Heart left ventricle (tissue), 16 donors: ENCODE measurements around the gene PPP2R5B. TPM values are rescaled to one million over a fixed set of nuclear protein-coding genes. Genes with fewer than 3 reads are reported as not detected.

Experiments used
- ATAC-seq, 4 donors: fragments of 200-7000 bp; cut with Tn5 transposase; one replicate each; pipeline ENCODE4 v1.9.1; 2020 to 2022; ENCODE audit warnings: moderate library complexity in 4 of 4, mild to moderate bottlenecking in 3 of 4, moderate number of reproducible peaks in 1 of 4
- DNase-seq, 5 donors: peaks; one replicate each; pipeline ENCODE4 v3.0.0-alpha.2; 2020
- H3K27ac ChIP-seq, 12 donors: fragments of 200-600 bp; sonication (generic) in 4 of 12; one replicate each; pipeline versions ENCODE4 v1.5.0 to v1.8.0; 2016 to 2022; ENCODE audit warnings: mild to moderate bottlenecking in 2 of 12
- H3K27me3 ChIP-seq, 9 donors: fragments of 200-600 bp; sonication (generic) in 2 of 9; one replicate each; pipeline versions ENCODE4 v1.5.1 to v1.8.0; 2016 to 2022; ENCODE audit warnings: mild to moderate bottlenecking in 3 of 9
- H3K36me3 ChIP-seq, 9 donors: fragments of 200-600 bp; sonication (generic) in 2 of 9; one replicate each; pipeline versions ENCODE4 v1.5.0 to v1.8.0; 2018 to 2022; ENCODE audit warnings: mild to moderate bottlenecking in 2 of 9
- H3K4me1 ChIP-seq, 12 donors: fragments of 200-600 bp; sonication (generic) in 4 of 12; one replicate each; pipeline versions ENCODE4 v1.5.0 to v1.8.0; 2016 to 2022; ENCODE audit warnings: mild to moderate bottlenecking in 3 of 12
- H3K4me3 ChIP-seq, 12 donors: fragments of 200-600 bp; sonication (generic) in 4 of 12; one replicate each; pipeline versions ENCODE4 v1.5.0 to v1.8.0; 2017 to 2022; ENCODE audit warnings: mild to moderate bottlenecking in 9 of 12, moderate library complexity in 4 of 12
- H3K9me3 ChIP-seq, 12 donors: fragments of 200-600 bp; sonication (generic) in 4 of 12; one replicate each; pipeline versions ENCODE4 v1.5.0 to v1.8.0; 2016 to 2022; ENCODE audit warnings: mild to moderate bottlenecking in 1 of 12
- POLR2A ChIP-seq, 2 donors: fragments of 450-650 bp; IDR thresholded peaks; one replicate each; pipeline ENCODE4 v1.6.1; 2017; ENCODE audit warnings: antibody characterized with exemption in 2 of 2, mild to moderate bottlenecking in 2 of 2, moderate library complexity in 2 of 2
- WGBS, 4 donors: extraction: QIAGEN DNeasy Blood & Tissue Kit in 2 of 4; methylation state at CpG; one replicate each; pipeline versions ENCODE4 v1.1.5 to v1.1.7; 2013 to 2018; 5-methylcytosine and 5-hydroxymethylcytosine counted together
- intact Hi-C, 10 donors: fragments of 100-400 bp; cut with DNase I; formaldehyde crosslinking; loops; one replicate each; pipeline versions ENCODE4 v1.11.1 to v1.14.2; 2022
- polyA plus RNA-seq, 2 donors: library from polyadenylated mRNA; stranded (reverse); fragments of 200-250 nt; gene quantifications; one replicate each; pipeline ENCODE4 v1.2.3, GENCODE V29; 2013
- total RNA-seq, 9 donors: library from RNA; depleted of rRNA in 2 of 9; stranded (reverse); fragments of >200 nt in 2 of 9; fragmentation: NEBNext Ultra II Directional in 3 of 9; extraction: Animal tissue kit (Norgen Biotek cat#: 25700) in 3 of 9; gene quantifications; one replicate each; pipeline versions ENCODE4 v1.1.0 to v1.2.4, GENCODE V29; 2016 to 2023
- TF ChIP-seq, protein P1 (sequence below), 12 donors: fragments of 200-600 bp; sonication (generic) in 4 of 12; IDR thresholded peaks; one replicate each; pipeline versions ENCODE4 v1.5.0 to v1.8.0; 2018 to 2022; ENCODE audit warnings: antibody characterized with exemption in 12 of 12, mild to moderate bottlenecking in 5 of 12
- donor health status: ischemic (EF 13 %, LVEDD 7.1; RV severe dilation, severe dysfunction).
- donor health status: healthy with polysubstance abuse.
- donor health status: DM: no; HTN: yes; CAD: no.
- donor health status: DM: no; HTN: no; CAD: no.
- donor health status: ischemic (EF 25% LVEDD 6.9; RV normal size, moderate dysfunction).
- donor health status: ischemic (EF 25% LVEDD 5.7; RV mildly dilated, moderate dysfunction).
- donor health status: healthy.
- donor health status: DM: yes; HTN: yes; CAD: no.
- donor health status: ischemic (EF 35%, LVEDD 5.7; RV mildly dilated, moderate dysfunction).
- donor health status: nonischemic (EF 11% LVEDD 7.7; RV severe dilation, severe dysfunction).
- donor health status: DM: yes; HTN: yes; CAD: no.
- donor health status: PGD.
- donor health status: ischemic (EF 29% LVEDD 5.4; RV normal size, mild dysfunction).
- donor health status: nonischemic (EF 23%, LVEDD 6.1; RV moderate dilation, normal function).

PPP2R5B gene
- total and polyA plus RNA-seq, 11 donors, result 17.5 to 34.3 (median 22.6) TPM

DNA sequence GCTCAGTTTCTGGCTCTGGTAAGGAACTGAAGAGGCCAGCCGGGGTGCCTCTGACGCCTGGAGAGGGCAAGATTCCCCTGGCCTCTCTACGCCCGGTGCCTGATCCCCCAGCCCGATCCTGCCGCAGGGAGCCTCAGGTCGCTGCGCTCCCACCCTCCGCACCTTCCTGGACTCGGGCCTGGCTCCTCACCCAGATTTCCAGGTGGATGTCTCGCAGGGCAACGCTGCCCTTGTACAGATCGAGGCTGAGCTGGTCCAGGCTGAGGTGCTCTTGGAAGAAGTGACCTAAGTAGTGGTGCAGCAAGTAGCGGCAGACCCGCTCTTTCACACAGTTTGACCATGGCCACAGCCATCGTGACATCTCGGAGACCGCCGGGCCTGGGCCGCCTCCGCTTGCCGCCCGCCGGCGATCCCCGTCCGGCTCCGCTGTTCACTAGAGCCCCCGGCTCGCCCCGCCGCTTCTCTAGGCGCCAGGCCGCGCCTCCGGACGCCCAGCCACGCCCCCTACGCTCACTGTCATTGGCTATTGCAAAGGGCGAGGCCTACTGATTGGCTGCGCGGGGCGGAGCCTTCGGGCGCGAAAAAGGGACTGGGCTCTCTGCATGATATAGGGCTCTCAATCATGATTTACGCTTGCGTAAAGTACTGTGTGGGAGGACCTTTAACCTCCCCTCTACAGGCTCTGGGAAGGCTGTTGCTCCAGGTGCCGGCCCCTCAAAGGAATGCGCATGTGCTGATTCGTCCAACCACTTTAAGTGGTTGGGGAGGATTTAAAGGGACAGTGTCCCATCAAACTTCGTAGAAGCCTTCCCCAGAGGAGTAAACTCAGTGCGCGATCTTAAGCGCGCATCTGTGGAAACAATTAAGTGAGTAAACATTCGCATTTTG lies 7.5 kb upstream of the PPP2R5B start, which contains the start of gene ATG2A:
Gene ATG2A, minus strand, starts transcription at position 435 of the 888 bp plus-strand sequence. Its CDS starts 74 bp downstream, at position 361.
- TF ChIP-seq POLR2A (IDR thresholded peaks at IDR 0.05), result peak; percentile 79 to 96
- TF ChIP-seq, protein P1, sequence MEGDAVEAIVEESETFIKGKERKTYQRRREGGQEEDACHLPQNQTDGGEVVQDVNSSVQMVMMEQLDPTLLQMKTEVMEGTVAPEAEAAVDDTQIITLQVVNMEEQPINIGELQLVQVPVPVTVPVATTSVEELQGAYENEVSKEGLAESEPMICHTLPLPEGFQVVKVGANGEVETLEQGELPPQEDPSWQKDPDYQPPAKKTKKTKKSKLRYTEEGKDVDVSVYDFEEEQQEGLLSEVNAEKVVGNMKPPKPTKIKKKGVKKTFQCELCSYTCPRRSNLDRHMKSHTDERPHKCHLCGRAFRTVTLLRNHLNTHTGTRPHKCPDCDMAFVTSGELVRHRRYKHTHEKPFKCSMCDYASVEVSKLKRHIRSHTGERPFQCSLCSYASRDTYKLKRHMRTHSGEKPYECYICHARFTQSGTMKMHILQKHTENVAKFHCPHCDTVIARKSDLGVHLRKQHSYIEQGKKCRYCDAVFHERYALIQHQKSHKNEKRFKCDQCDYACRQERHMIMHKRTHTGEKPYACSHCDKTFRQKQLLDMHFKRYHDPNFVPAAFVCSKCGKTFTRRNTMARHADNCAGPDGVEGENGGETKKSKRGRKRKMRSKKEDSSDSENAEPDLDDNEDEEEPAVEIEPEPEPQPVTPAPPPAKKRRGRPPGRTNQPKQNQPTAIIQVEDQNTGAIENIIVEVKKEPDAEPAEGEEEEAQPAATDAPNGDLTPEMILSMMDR (IDR thresholded peaks at IDR 0.05), result no peak
- Histone ChIP-seq H3K4me3 (peak within 1 kb of the TSS; percentile 67 to 100 (median 97)), H3K27ac (peak within 1 kb of the TSS in 11 of 12 donors; percentile 78 to 95 (median 85)), H3K27me3 (no peaks in the 10 kb centered on the region), H3K9me3 (no peaks in the 10 kb centered on the region), H3K36me3 (peaks cover 0 to 25% (median 23%) of the 10 kb centered on the region in 9 donors), H3K4me1 (peaks cover 0 to 42% (median 26%) of the 10 kb centered on the region in 12 donors)
- DNase-seq, result peak; percentile 99 to 100 (median 99)
- intact Hi-C loops, result loop anchor here in 7 of 10 donors (1.0 to 10.0 kb wide), 5 partner anchors 80 to 188 kb away; partner anchors contain the start of genes SNX15 (in 4 of the 7), ARL2 (in 2 of the 7) and BATF2 (in 1 of the 7)
- WGBS, 4 donors, result 0% methylated on average over 36 to 57 of the region's 57 CpGs
- peak; percentile 98 to 99 (median 98) for ATAC-seq

DNA sequence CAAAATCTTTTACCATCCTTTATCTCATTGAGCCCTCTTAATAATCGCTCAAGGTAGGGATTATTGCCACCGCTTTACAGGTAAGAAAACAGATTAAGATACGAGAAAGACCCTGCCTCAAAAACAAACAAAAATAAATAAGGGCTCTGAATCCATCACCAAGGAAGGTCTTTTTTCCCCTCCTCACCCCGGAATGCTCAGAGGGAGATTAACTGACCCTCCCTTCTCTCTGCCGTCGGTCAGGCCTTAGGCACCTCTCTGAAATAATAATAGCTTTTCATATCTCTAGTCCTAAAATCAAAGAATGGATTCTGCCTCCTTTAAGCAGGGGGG lies 6.9 kb upstream of the PPP2R5B start:
- peak overlapping the region; percentile 34 to 100 (median 90) for H3K4me3 ChIP-seq
- H3K9me3 ChIP-seq, result no peaks in the 10 kb centered on the region
- H3K36me3 ChIP-seq, result peaks cover 0 to 19% (median 17%) of the 10 kb centered on the region in 9 donors
- H3K27ac ChIP-seq, result peak overlapping the region in 11 of 12 donors; percentile 75 to 90 (median 85)
- 1 to 7% (median 2%) methylated on average over 6 of the region's 6 CpGs for WGBS, 4 donors
- TF ChIP-seq, protein P1 (IDR thresholded peaks at IDR 0.05), result no peak
- no peak for TF ChIP-seq POLR2A (IDR thresholded peaks at IDR 0.05)
- peaks cover 0 to 42% (median 26%) of the 10 kb centered on the region in 12 donors for H3K4me1 ChIP-seq
- intact Hi-C loops, result loop anchor here in 7 of 10 donors (1.0 to 10.0 kb wide), 5 partner anchors 80 to 187 kb away; partner anchors contain the start of genes SNX15 (in 4 of the 7), ARL2 (in 2 of the 7) and BATF2 (in 1 of the 7)
- ATAC-seq (no peak), DNase-seq (no peak)
- no peaks in the 10 kb centered on the region for H3K27me3 ChIP-seq

DNA sequence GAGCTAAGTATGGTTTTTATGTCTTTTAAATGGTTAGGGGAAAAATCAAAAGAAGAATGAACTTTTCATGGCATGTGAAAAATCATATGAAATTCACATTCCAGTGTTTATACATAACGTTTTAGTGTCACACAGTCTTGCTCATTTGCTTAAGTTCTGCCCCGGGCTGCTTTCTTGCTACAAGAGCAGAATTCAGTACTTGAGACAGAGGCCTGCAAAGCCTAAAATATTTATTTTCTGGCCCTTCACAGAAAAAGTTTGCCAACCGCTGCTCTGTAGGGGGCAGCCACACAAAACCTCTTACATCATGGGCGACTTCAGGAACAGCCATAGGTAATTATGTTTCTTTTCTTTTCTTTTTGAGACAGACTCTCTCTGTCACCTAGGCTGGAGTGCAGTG lies 6.5 kb upstream of the PPP2R5B start:
- Histone ChIP-seq H3K9me3 (no peaks in the 10 kb centered on the region), H3K36me3 (peaks cover 0 to 15% (median 13%) of the 10 kb centered on the region in 9 donors), H3K4me1 (peaks cover 0 to 43% (median 26%) of the 10 kb centered on the region in 12 donors), H3K27me3 (no peaks in the 10 kb centered on the region), H3K27ac (peak overlapping the region in 11 of 12 donors; percentile 75 to 90 (median 85)), H3K4me3 (peak overlapping the region; percentile 34 to 100 (median 90))
- no peak for ATAC-seq
- TF ChIP-seq, protein P1 (IDR thresholded peaks at IDR 0.05), result peak in 5 of 12 donors; percentile 20 to 34 (median 22)
- no peak for TF ChIP-seq POLR2A (IDR thresholded peaks at IDR 0.05)
- 17 to 26% (median 22%) methylated on average over 4 of the region's 4 CpGs for WGBS, 4 donors
- no peak for DNase-seq
- intact Hi-C loops, result loop anchor here in 6 of 10 donors (5.0 to 10.0 kb wide), 4 partner anchors 79 to 187 kb away; partner anchors contain the start of genes SNX15 (in 3 of the 6), ARL2 (in 2 of the 6) and BATF2 (in 1 of the 6)
